HG03439 (cell line): Measurements from ENCODE around the gene JMJD8.

ENCODE experiments used
- ATAC-seq: cut with Tn5 transposase; IDR thresholded peaks from one replicate; pipeline ENCODE4 v1.9.1; 2021; ENCODE audit warnings: mild to moderate bottlenecking, moderate library complexity; ENCODE audit not compliant: unreplicated experiment

The JMJD8 gene, protein sequence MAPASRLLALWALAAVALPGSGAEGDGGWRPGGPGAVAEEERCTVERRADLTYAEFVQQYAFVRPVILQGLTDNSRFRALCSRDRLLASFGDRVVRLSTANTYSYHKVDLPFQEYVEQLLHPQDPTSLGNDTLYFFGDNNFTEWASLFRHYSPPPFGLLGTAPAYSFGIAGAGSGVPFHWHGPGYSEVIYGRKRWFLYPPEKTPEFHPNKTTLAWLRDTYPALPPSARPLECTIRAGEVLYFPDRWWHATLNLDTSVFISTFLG

GRCh38 chr16:684071-684794 lies at the start of gene JMJD8:
TSS of gene JMJD8 (minus strand) at chr16:684334. CDS start at chr16:684319, 15 bp downstream.
- peak; percentile 54 for ATAC-seq

DNA sequence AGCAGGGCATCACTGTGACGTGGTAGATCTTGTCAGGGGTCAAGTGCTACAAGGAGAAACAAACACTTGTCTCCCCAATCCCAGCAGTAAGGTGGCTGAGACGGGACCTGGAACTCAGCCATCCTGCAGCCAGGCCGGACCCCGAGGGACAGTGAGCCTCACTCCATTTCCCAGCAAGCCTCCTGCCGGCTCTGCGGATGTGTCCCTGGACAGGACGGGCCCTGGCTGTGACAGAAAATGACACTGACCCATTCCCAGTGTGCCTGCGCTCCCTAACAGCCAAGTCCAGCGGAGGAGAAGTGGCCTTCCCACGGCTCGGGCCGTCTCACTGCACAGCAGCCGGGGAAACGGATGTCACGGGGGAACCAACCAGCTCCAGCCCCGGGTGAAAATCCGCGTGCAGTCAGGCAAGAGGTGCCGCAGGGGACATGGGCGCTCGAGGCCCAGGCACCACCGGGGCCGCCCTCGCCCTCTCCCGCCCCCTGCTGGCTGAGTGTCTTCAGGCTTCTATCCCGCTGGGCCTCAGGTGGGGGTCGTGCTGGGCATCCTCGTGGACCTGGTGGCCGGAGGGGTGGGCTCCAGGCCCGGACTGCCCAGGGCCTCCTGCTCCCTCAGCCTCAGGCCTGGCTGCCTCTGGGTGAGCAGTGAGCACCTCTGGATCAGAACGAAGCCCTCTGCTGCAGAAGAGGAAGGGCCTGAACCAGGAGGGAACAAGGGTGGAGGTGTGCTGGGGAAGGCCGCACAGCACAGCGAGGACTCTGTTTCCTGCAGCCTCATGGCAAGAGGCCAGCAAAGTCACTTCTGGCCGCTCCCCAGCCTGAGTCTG lies 49.5 kb upstream of the JMJD8 start:
- no peak for ATAC-seq

GRCh38 chr16:732936-733335 lies 48.8 kb upstream of the JMJD8 start:
- ATAC-seq = no peak

- no peak for ATAC-seq
Observed at GRCh38 chr16:732332-732731, 48.2 kb upstream of the JMJD8 start.

DNA sequence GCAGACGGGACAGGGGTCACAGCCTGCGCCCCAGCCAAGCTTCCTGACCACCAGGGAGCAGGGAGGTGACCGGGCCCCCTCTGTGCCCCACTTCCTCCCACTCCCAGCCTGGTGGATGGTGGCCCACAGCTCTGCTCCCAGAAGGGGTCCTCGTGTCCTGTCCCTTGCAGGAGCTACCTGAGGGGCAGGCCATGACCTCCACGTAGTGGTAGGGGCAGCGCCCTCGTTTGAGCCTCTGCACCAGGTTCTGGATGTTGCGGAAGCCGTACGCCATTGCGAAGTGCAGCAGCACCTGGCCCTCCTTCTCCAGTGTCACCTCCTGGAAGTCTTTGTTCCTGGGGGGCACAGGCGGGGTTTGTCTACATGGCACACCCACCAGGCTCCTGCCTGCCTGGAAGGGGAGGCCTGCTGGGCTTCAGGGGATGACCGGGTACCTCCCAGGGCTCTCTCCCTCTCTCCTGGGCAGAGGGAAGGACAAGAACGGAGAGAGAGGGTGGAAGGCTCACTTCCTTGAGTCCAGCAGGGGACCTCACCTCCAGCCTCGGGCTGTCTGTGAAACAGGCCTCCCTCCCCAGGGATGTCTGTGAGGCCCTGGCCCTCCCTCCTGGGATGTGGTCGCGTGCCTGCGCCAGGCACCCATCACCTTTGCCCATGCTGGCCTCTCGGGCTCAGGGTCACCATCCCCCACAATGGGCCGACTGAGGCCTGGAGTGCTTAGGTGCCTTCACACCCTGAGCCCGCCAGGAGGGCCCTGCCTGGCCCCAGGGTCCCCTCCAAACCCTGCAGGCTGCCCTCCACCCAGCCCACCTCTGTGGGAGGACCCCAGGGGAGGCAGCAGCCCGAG lies 46.8 kb upstream of the JMJD8 start:
- no peak for ATAC-seq

DNA sequence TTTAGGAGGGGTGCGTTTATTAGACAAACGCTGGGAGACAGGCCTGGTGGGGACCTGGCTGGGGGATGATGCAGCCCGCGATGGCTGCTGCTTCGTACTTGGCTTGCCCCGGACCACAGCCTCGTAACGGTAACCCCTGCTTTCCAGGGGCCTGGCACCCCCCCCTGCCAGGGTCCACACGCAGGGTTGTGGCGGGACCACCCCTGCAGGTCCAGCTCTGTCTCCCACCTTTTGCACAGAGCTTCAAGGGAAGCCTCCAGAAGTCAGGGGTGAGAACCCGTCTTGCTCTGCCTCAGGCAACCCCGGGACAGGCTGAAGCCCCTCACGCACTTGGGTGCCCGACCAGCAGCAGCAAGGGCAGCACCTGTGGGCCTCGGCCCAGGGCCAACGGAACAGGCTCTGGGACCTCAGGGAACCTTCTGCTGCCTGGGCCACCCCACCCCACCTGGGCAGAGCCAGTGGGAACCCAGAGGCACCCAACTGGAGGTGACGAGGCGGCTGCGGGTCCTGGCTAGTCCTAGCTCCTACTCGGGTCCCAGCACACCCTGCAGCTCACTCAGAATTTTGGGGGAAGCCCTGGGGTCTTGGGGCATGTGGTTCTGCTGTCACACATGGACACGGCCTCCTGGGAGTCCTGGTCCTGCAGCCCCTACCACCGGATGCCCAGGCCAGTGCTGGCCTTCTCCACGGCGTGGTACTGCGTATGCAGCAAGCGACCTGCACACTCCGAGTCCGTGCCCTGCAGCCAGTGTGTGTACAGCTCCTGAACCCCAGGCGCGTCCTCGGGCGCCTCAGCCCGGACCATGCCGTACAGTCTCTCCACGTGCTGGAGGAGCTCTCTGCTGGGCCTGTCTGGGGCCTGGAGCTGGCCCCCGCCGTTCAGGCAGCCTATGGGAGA lies 45.9 kb upstream of the JMJD8 start:
- no peak for ATAC-seq

- ATAC-seq = no peak
Observed at GRCh38 chr16:728890-729744, 45.0 kb upstream of the JMJD8 start.

DNA sequence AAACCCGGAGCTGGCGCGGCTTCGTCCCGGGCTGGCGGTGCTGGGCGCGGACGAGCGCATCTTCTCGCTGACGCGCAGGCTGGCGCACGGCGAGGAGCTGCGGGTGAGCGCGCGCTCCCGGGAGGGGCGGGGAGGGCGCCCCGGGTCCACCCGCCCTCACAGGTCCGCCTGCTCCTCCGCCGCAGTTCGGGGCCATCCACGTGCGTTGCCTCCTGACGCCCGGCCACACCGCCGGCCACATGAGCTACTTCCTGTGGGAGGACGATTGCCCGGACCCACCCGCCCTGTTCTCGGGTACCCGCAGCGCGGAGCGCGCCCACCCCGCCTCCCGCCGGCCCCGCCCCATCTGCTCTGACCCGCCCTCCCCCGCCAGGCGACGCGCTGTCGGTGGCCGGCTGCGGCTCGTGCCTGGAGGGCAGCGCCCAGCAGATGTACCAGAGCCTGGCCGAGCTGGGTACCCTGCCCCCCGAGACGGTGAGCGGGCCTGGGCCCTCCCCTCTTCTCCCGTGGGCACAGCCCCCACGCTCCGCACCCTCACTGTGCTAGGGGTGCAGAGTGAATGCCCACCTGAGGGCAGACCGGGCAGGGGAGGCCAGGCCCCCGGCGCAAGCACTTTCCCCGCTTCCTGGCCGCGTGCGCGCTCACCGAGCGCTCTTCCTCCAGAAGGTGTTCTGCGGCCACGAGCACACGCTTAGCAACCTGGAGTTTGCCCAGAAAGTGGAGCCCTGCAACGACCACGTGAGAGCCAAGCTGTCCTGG lies 44.2 kb upstream of the JMJD8 start:
- no peak for ATAC-seq

- no peak for ATAC-seq
Observed at GRCh38 chr16:727291-727977, 43.3 kb upstream of the JMJD8 start.

- ATAC-seq = no peak
Observed at GRCh38 chr16:726438-727290, 42.5 kb upstream of the JMJD8 start, which contains the start of the genes CCDC78 and HAGHL. TSS of gene CCDC78 (minus strand) at chr16:726443. CDS start at chr16:726367, 76 bp downstream. TSS of gene HAGHL (plus strand) at chr16:727106. CDS start at chr16:727510, 404 bp downstream.

DNA sequence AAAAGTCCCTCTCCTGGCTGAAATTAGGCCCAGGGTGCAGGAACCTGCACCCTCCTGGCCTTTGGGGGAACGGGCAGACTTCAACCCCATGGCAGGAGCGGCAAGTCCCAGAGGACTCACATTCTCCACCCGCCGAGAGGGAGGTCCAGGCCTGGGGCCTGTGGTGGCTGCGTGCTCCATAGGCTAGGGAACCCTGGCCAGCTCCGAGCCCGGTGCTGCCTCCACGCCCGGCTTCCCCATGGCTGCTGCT lies 42.0 kb upstream of the JMJD8 start:
- no peak for ATAC-seq

- ATAC-seq = no peak
Observed at GRCh38 chr16:725463-726187, 41.5 kb upstream of the JMJD8 start.

DNA sequence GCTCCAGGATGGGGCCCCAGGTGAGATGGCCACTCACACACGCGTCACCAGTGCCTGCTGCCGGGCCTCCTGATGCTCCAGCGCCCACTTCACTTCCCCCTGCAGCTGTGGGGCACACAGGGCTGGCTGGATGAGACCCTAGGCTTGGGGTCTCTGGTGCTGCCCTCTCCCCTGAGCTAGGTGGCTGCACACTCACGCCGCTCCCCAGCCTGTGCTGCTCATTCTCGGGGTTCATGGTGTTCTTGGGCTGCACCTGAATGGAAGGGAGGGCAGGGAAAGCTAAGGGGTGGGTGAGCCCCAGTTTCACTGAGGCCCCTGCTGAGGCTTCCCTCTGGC lies 40.9 kb upstream of the JMJD8 start:
- ATAC-seq = no peak

DNA sequence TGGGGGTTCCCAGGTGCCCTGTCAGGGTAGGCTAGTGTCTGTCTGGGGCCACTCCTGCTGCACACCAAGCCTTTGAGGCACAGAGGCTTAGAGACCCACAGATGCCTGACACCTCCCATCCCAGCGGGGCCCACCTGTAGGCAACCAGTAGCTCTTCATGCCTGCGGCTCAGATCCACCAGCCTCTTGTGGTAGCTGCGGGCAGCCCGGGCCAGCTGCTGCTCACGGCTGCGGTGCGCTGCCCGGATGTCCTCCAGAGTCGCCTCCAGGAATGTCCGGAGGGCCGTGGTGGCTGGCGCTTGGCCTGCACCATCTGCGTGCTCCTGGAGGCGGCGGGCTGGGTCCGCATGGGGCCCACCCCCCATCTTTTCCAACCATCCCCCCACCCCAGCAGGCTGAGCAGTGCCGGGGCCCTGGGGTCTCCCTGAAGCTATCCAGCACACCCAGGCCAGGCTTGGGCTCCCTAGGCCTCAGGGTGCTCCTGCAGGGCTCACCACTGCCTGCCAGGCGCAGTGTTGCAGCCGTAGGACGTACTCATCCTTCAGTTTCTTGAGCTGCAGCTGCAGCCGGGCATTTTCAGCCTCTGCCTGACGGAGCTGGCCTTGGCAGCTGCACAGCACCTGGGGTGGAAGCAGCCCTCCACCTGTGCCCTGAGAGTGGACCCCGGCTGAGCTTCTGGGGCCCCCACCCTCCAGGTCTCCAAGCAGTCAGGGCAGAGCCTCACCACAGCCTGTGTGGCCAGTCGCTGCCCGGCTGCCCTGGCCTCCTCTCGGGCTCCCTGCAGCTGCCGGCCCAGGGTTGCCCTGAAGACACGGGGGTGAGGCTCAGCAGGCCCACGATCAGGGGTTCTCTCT lies 40.3 kb upstream of the JMJD8 start:
- no peak for ATAC-seq

- no peak for ATAC-seq
Observed at GRCh38 chr16:723695-724094, 39.6 kb upstream of the JMJD8 start.
